Measurements from ENCODE around the gene KRT76. TPM values are rescaled to one million over a fixed set of nuclear protein-coding genes. Genes with fewer than 3 reads are reported as not detected.

KRT76 gene
- total and polyA plus RNA-seq, 2 donors from 2014 or later, result not detected

DNA sequence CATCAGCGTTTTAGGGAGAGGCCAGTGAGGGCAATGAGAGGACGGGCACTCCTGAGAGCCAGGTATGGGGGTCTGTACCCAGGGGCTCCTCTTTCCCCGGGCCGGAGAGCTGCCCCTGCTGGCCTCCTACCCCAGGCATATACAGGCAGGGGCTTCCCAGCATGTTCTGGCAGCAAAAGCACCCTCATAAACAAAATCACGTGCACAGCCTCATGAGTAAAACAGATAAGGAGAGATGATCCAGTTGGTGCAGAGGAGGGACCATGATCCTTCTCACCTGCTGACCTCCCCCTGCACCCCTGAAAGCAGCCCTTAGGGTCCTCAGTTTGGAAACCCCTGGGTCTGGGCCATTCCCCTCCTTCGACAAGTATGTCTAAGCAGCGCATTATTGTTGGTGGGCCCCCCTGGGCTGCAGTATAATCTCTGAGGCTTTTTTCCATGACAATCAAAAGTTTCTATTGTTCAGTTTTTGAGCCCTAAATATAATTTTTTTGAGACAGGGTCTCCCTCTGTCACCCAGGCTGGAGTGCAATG is 41.8 kb upstream of the KRT76 start:
- Histone ChIP-seq H3K9ac (ENCODE audit: low read length in 3 of 3) (no peak overlapping the region), H3K9me3 (ENCODE audit: control insufficient read depth in 2 of 3, insufficient read depth in 1 of 3, low read length in 3 of 3) (no peaks in the 10 kb centered on the region), H3K4me3 (ENCODE audit: low read length in 3 of 3) (no peak overlapping the region), H3K27me3 (ENCODE audit: control insufficient read depth, insufficient read depth, low read length) (no peaks in the 10 kb centered on the region), H3K4me1 (ENCODE audit: control insufficient read depth in 2 of 3, insufficient read depth in 2 of 3, low read depth in 1 of 3, low read length in 3 of 3) (no peaks in the 10 kb centered on the region), H3K27ac (ENCODE audit: low read depth in 2 of 2, low read length in 2 of 2) (no peak overlapping the region), H3K36me3 (ENCODE audit: control insufficient read depth in 2 of 3, insufficient read depth in 3 of 3, low read length in 3 of 3) (no peaks in the 10 kb centered on the region)
- intact Hi-C loops (cut with DNase I), result no loop called here
- TF ChIP-seq, protein P1, sequence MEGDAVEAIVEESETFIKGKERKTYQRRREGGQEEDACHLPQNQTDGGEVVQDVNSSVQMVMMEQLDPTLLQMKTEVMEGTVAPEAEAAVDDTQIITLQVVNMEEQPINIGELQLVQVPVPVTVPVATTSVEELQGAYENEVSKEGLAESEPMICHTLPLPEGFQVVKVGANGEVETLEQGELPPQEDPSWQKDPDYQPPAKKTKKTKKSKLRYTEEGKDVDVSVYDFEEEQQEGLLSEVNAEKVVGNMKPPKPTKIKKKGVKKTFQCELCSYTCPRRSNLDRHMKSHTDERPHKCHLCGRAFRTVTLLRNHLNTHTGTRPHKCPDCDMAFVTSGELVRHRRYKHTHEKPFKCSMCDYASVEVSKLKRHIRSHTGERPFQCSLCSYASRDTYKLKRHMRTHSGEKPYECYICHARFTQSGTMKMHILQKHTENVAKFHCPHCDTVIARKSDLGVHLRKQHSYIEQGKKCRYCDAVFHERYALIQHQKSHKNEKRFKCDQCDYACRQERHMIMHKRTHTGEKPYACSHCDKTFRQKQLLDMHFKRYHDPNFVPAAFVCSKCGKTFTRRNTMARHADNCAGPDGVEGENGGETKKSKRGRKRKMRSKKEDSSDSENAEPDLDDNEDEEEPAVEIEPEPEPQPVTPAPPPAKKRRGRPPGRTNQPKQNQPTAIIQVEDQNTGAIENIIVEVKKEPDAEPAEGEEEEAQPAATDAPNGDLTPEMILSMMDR (IDR thresholded peaks at IDR 0.05; ENCODE audit: borderline replicate concordance, extremely low read depth, insufficient read depth), result no peak
- DNase-seq (no peak), FAIRE-seq (no peak)

DNA sequence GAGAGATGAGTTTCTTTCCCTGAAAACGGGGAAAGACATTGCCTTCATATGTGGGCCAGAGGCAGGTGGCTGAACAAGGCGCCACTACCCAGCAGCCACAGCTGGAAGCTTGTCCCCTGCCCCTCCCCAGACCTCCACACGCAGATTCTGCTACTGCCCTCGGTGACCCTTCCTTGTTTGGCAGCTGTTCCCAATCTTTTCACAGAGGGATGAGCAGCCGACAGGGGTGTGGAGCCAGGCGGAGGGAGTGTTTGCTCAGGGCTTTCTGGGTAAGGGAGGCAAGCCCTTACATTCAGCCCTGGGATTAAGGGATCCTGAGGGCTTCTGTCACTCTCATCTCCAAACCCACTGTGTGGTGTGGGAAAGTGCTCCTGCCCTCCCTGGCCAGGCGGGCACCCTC is 41.2 kb upstream of the KRT76 start:
- intact Hi-C loops (cut with DNase I), result no loop called here
- Histone ChIP-seq H3K27ac (ENCODE audit: low read depth in 2 of 2, low read length in 2 of 2) (no peak overlapping the region), H3K4me1 (ENCODE audit: control insufficient read depth in 2 of 3, insufficient read depth in 2 of 3, low read depth in 1 of 3, low read length in 3 of 3) (no peaks in the 10 kb centered on the region), H3K9ac (ENCODE audit: low read length in 3 of 3) (no peak overlapping the region), H3K9me3 (ENCODE audit: control insufficient read depth in 2 of 3, insufficient read depth in 1 of 3, low read length in 3 of 3) (no peaks in the 10 kb centered on the region), H3K36me3 (ENCODE audit: control insufficient read depth in 2 of 3, insufficient read depth in 3 of 3, low read length in 3 of 3) (no peaks in the 10 kb centered on the region), H3K27me3 (ENCODE audit: control insufficient read depth, insufficient read depth, low read length) (no peaks in the 10 kb centered on the region), H3K4me3 (ENCODE audit: low read length in 3 of 3) (no peak overlapping the region)
- peak in 4 of 5 donors; percentile 38 to 67 (median 51) for DNase-seq
- TF ChIP-seq, protein P1 (IDR thresholded peaks at IDR 0.05; ENCODE audit: borderline replicate concordance, extremely low read depth, insufficient read depth), result no peak
- no peak for FAIRE-seq

DNA sequence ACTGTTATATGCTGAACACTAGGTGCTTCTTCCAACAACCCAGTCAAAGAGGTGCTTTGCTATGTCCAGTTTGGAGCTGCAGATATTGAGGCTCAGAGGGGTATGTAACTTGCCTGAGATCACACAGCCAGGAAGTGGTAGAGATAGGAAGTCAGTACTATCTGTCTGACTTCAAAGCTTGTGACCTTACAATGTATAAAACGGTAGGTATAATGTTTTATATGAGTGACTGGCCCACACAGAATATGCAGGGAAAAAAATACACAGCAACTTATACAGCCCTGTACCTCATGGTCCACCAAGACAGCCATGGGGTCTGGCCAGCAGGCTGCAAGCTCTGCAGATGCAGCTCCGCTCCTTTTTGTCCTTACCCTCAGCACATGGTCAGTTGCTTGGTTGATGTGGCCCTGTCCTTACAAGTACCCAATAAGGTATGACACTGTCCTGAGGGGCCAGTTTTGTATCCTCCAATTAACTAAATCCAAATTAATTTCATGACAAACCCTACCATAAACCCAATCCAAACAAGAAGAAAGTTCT is 40.6 kb upstream of the KRT76 start:
- Histone ChIP-seq H3K27me3 (ENCODE audit: control insufficient read depth, insufficient read depth, low read length) (no peaks in the 10 kb centered on the region), H3K27ac (ENCODE audit: low read depth in 2 of 2, low read length in 2 of 2) (no peak overlapping the region), H3K36me3 (ENCODE audit: control insufficient read depth in 2 of 3, insufficient read depth in 3 of 3, low read length in 3 of 3) (no peaks in the 10 kb centered on the region), H3K4me1 (ENCODE audit: control insufficient read depth in 2 of 3, insufficient read depth in 2 of 3, low read depth in 1 of 3, low read length in 3 of 3) (no peaks in the 10 kb centered on the region), H3K9me3 (ENCODE audit: control insufficient read depth in 2 of 3, insufficient read depth in 1 of 3, low read length in 3 of 3) (no peaks in the 10 kb centered on the region), H3K4me3 (ENCODE audit: low read length in 3 of 3) (no peak overlapping the region), H3K9ac (ENCODE audit: low read length in 3 of 3) (no peak overlapping the region)
- intact Hi-C loops (cut with DNase I), result no loop called here
- FAIRE-seq (no peak), DNase-seq (no peak)
- TF ChIP-seq, protein P1 (IDR thresholded peaks at IDR 0.05; ENCODE audit: borderline replicate concordance, extremely low read depth, insufficient read depth), result no peak

All from kidney (tissue), 14 donors.